Renal cortex interstitium (tissue), 15 donors: Measurements from ENCODE around the gene GJC2. TPM values are rescaled to one million over a fixed set of nuclear protein-coding genes. Genes with fewer than 3 reads are reported as not detected.
A peak's percentile ranks its signal among the peaks of the same experiment; 100 is the strongest.

Experiments used
- DNase-seq, 11 donors: peaks; one replicate each; pipeline ENCODE4 v3.0.0-alpha.2; 2013; ENCODE audit warnings: low read depth in 9 of 11, low spot score in 4 of 11; ENCODE audit errors: extremely low read depth in 1 of 11
- long read RNA-seq, 16 experiments: transcript quantifications; one replicate each; lab custom pipeline, GENCODE V29; 2026
- polyA plus RNA-seq, 3 donors: library from polyadenylated mRNA; unstranded; fragments of 120-200 nt; gene quantifications; one replicate each; pipeline ENCODE4 v1.2.1, GENCODE V29; 2013; ENCODE audit not compliant: insufficient read length in 3 of 3

GJC2 gene
- polyA plus RNA-seq = 1 to 10 TPM in 2 of 3 donors, under 1 TPM in 1; 0.56 to 1.1 (median 1.0) TPM
- long read RNA-seq, donor 1, partial matches to known transcripts = 0 of 1 reads
- long read RNA-seq, donor 1, other reads (novel, unspliced or antisense) = 0 of 1 reads
- long read RNA-seq, donor 2, partial matches to known transcripts = 5 of 6 reads
- long read RNA-seq, donor 2, other reads (novel, unspliced or antisense) = 0 of 6 reads
- long read RNA-seq, donor 3, partial matches to known transcripts = 0 of 2 reads
- long read RNA-seq, donor 3, other reads (novel, unspliced or antisense) = 0 of 2 reads
- long read RNA-seq, donor 4 = 0 reads
- long read RNA-seq, donor 5 = 0 reads
- long read RNA-seq, donor 6 = 0 reads
- long read RNA-seq, donor 7 = 0 reads
- long read RNA-seq, donor 8 = 0 reads
- long read RNA-seq, donor 9, partial matches to known transcripts = 0 of 1 reads
- long read RNA-seq, donor 9, other reads (novel, unspliced or antisense) = 0 of 1 reads
- long read RNA-seq, donor 10 = 0 reads
- long read RNA-seq, donor 11 = 0 reads
- long read RNA-seq, donor 12 = 0 reads
- long read RNA-seq, donor 13, partial matches to known transcripts = 0 of 2 reads
- long read RNA-seq, donor 13, other reads (novel, unspliced or antisense) = 0 of 2 reads
- long read RNA-seq, donor 14 = 0 reads
- long read RNA-seq, donor 15 = 0 reads
- long read RNA-seq, donor 16 = 0 reads

GRCh38 chr1:228149406-228150119, at the start of gene GJC2:
GJC2 (plus strand) TSS chr1:228149930; CDS start chr1:228157759, 7,829 bp downstream.
- no peak for DNase-seq

- DNase-seq = no peak
Measured at GRCh38 chr1:228100822-228101613, 48.7 kb upstream of the GJC2 start.

GRCh38 chr1:228101614-228101993, 48.1 kb upstream of the GJC2 start:
- DNase-seq = no peak

GRCh38 chr1:228101994-228102790, 47.5 kb upstream of the GJC2 start:
- peak in 1 of 11 donors; percentile 14 for DNase-seq

GRCh38 chr1:228102791-228103620, 46.7 kb upstream of the GJC2 start, which contains the start of gene C1orf35:
C1orf35 (minus strand) TSS chr1:228103325; CDS start chr1:228103227, 98 bp downstream.
- peak; percentile 80 to 93 (median 91) for DNase-seq

- DNase-seq = no peak
Measured at GRCh38 chr1:228104526-228105269, 45.0 kb upstream of the GJC2 start.

- no peak for DNase-seq
Measured at GRCh38 chr1:228105270-228105995, 44.3 kb upstream of the GJC2 start.

GRCh38 chr1:228105996-228106799, 43.5 kb upstream of the GJC2 start:
- DNase-seq = no peak

- no peak for DNase-seq
Measured at GRCh38 chr1:228106800-228107054, 43.0 kb upstream of the GJC2 start.

GRCh38 chr1:228107636-228108035, 42.1 kb upstream of the GJC2 start:
- no peak for DNase-seq

- DNase-seq = no peak
Measured at GRCh38 chr1:228108055-228108690, 41.6 kb upstream of the GJC2 start.

- no peak for DNase-seq
Measured at GRCh38 chr1:228108742-228109072, 41.0 kb upstream of the GJC2 start.

GRCh38 chr1:228109073-228109961, 40.4 kb upstream of the GJC2 start, which contains the start of gene MRPL55:
MRPL55 (minus strand) TSS chr1:228109299; CDS start chr1:228108260, 1,039 bp downstream.
- DNase-seq = peak; percentile 86 to 97 (median 96)

- peak in 5 of 11 donors; percentile 15 to 49 (median 44) for DNase-seq
Measured at GRCh38 chr1:228109962-228110488, 39.7 kb upstream of the GJC2 start.
